Endodermal cell (in vitro differentiated cells): Measurements from ENCODE around the gene EIF4E2. TPM values are rescaled to one million over a fixed set of nuclear protein-coding genes. Genes with fewer than 3 reads are reported as not detected.
A peak's percentile ranks its signal among the peaks of the same experiment; 100 is the strongest.

Source experiments
- DNase-seq: peaks from one replicate; pipeline ENCODE4 v3.0.0-alpha.2; 2017
- H3K27ac ChIP-seq: 2 replicates; pipeline ENCODE4 v1.5.1; 2013; ENCODE audit warnings: mild to moderate bottlenecking, low read depth, low read length, moderate library complexity
- H3K27me3 ChIP-seq: 2 replicates; pipeline ENCODE4 v1.6.1; 2013; ENCODE audit warnings: mild to moderate bottlenecking, low read length, moderate library complexity; ENCODE audit not compliant: insufficient read depth, control insufficient read depth, poor library complexity, severe bottlenecking
- H3K36me3 ChIP-seq: 2 replicates; pipeline ENCODE4 v1.7.0; 2013; ENCODE audit warnings: mild to moderate bottlenecking, low read length, moderate library complexity; ENCODE audit not compliant: control insufficient read depth, insufficient read depth
- H3K4me1 ChIP-seq: one replicate; pipeline ENCODE4 v1.7.0; 2013; ENCODE audit warnings: low read length; ENCODE audit not compliant: control insufficient read depth, insufficient read depth
- H3K4me3 ChIP-seq: 2 replicates; pipeline ENCODE4 v1.5.1; 2013; ENCODE audit warnings: mild to moderate bottlenecking, low read length, moderate library complexity
- H3K9ac ChIP-seq: 2 replicates; pipeline ENCODE4 v1.6.1; 2013; ENCODE audit warnings: mild to moderate bottlenecking, low read length, moderate library complexity; ENCODE audit not compliant: poor library complexity, severe bottlenecking; ENCODE audit errors: extremely low read depth
- H3K9me3 ChIP-seq: 2 replicates; pipeline ENCODE4 v1.6.1; 2013; ENCODE audit warnings: mild to moderate bottlenecking, low read length, moderate library complexity; ENCODE audit not compliant: control insufficient read depth
- H3K27ac Mint-ChIP-seq: 2 replicates; pipeline ENCODE4 v1.8.0; 2020; ENCODE audit warnings: mixed read lengths
- H3K27me3 Mint-ChIP-seq: 2 replicates; pipeline ENCODE4 v1.8.0; 2021; ENCODE audit warnings: mild to moderate bottlenecking, mixed read lengths; ENCODE audit not compliant: insufficient read depth
- H3K36me3 Mint-ChIP-seq: 2 replicates; pipeline ENCODE4 v1.8.0; 2020; ENCODE audit warnings: low read depth, mixed read lengths
- H3K4me1 Mint-ChIP-seq: 2 replicates; pipeline ENCODE4 v1.8.0; 2020; ENCODE audit warnings: mixed read lengths
- H3K4me3 Mint-ChIP-seq: 2 replicates; pipeline ENCODE4 v1.8.0; 2020; ENCODE audit warnings: mild to moderate bottlenecking, moderate library complexity, mixed read lengths
- H3K9me3 Mint-ChIP-seq: 2 replicates; pipeline ENCODE4 v1.8.0; 2020; ENCODE audit warnings: mild to moderate bottlenecking, mixed read lengths
- WGBS, 2 experiments: methylation state at CpG; one replicate each; pipeline versions ENCODE4 v1.1.5 to v1.1.7; 2013; ENCODE audit warnings: missing lambda C conversion rate in 2 of 2, mixed read lengths in 1 of 2; ENCODE audit not compliant: insufficient coverage in 1 of 2, insufficient read length in 1 of 2; 5-methylcytosine and 5-hydroxymethylcytosine counted together
- total RNA-seq, 2 donors: library from RNA; stranded (reverse); fragmentation: NEBNext Ultra II Directional in 1 of 2; extraction: Animal tissue kit (Norgen Biotek cat#: 25700) in 1 of 2; gene quantifications; 2 replicates in 1 of 2; 3 replicates in 1 of 2; pipeline ENCODE4 v1.2.1, GENCODE V29; 2021
- TF ChIP-seq, protein P1 (sequence below): fragments of 200-600 bp; sonication (generic); conservative IDR thresholded peaks from 2 replicates; pipeline ENCODE4 v1.5.0; 2021; ENCODE audit warnings: antibody characterized with exemption, mild to moderate bottlenecking

Gene EIF4E2
- total RNA-seq, 2 donors from 2014 or later, result 105 to 116 TPM

- Histone ChIP-seq H3K9me3 (no peaks in the 10 kb centered on the region), H3K27me3 (peaks cover 23% of the 10 kb centered on the region), H3K4me1 (no peaks in the 10 kb centered on the region), H3K9ac (no peak overlapping the region), H3K4me3 (no peak overlapping the region), H3K36me3 (no peaks in the 10 kb centered on the region), H3K27ac (no peak overlapping the region)
- TF ChIP-seq, protein P1, sequence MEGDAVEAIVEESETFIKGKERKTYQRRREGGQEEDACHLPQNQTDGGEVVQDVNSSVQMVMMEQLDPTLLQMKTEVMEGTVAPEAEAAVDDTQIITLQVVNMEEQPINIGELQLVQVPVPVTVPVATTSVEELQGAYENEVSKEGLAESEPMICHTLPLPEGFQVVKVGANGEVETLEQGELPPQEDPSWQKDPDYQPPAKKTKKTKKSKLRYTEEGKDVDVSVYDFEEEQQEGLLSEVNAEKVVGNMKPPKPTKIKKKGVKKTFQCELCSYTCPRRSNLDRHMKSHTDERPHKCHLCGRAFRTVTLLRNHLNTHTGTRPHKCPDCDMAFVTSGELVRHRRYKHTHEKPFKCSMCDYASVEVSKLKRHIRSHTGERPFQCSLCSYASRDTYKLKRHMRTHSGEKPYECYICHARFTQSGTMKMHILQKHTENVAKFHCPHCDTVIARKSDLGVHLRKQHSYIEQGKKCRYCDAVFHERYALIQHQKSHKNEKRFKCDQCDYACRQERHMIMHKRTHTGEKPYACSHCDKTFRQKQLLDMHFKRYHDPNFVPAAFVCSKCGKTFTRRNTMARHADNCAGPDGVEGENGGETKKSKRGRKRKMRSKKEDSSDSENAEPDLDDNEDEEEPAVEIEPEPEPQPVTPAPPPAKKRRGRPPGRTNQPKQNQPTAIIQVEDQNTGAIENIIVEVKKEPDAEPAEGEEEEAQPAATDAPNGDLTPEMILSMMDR, result no peak
- H3K27me3 Mint-ChIP-seq, result peaks cover 23% of the 10 kb centered on the region
- H3K4me3 Mint-ChIP-seq, result no peak overlapping the region
- no peak overlapping the region for H3K27ac Mint-ChIP-seq
- H3K36me3 Mint-ChIP-seq, result no peaks in the 10 kb centered on the region
- no peak for DNase-seq
- H3K9me3 Mint-ChIP-seq, result no peaks in the 10 kb centered on the region
- WGBS, 2 experiments, result 85 to 100% methylated on average over 2 to 3 of the region's 3 CpGs
- peaks cover 3% of the 10 kb centered on the region for H3K4me1 Mint-ChIP-seq
Observed at GRCh38 chr2:232516551-232516950, 33.9 kb upstream of the EIF4E2 start.

- Histone ChIP-seq H3K4me3 (no peak overlapping the region), H3K27me3 (peaks cover 46% of the 10 kb centered on the region), H3K4me1 (no peaks in the 10 kb centered on the region), H3K9me3 (no peaks in the 10 kb centered on the region), H3K9ac (no peak overlapping the region), H3K27ac (no peak overlapping the region), H3K36me3 (no peaks in the 10 kb centered on the region)
- TF ChIP-seq, protein P1, result no peak
- Mint-ChIP-seq H3K4me1 (peaks cover 3% of the 10 kb centered on the region), H3K4me3 (no peak overlapping the region), H3K9me3 (no peaks in the 10 kb centered on the region), H3K27ac (no peak overlapping the region), H3K27me3 (peaks cover 39% of the 10 kb centered on the region), H3K36me3 (no peaks in the 10 kb centered on the region)
- WGBS, 2 experiments, result 50 to 77% methylated on average over 5 to 6 of the region's 6 CpGs
- peak; percentile 67 for DNase-seq
Observed at GRCh38 chr2:232518844-232519243, 31.6 kb upstream of the EIF4E2 start.

DNA sequence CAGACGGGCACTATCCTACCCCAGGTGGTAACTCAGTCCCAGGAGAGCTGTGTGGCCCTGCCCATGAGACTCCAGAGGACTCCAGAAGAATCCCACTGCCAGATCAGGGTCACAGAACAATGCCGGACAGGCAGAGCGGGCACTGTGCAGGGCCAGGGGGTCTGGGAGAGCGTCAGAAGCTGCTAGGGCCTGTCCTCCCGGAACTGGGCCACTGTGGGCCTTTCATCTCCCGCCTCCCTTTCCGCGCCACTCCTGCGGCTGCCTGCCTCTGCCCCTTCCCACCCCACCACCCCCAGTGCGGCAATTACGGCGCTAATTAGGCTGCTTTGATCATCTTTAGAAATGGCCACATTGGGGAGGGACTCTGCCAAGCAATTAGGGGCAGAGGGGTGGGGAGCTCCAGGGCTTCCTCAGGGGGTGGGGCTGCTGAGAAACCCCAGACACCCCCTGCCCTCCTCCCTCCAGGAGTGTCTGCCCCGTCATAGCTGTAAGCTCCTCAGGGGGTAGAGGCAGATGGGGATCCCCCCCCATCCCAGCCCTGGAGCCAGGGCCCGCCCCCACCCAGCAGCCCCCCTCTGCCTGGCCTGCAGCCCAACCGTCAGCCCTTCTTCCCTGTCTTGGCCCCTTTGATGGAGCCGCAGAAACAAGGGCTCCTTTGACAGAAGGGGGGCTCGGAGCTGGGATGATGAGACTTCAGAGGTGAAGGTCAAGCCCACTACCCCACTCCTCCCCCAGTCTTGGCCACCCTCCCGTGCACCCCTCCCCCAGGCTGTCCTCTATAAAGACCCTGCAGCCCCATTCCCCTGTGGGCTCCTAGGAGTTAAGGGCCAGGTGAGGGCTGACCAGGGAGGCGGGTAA is 30.7 kb upstream of the EIF4E2 start, which contains the start of gene PRSS56:
Gene PRSS56, plus strand, starts transcription at position 808 of the 858 bp plus-strand sequence. CDS start 211 bp downstream, outside the sequence.
- Histone ChIP-seq H3K4me3 (no peak within 1 kb of the TSS), H3K9me3 (no peaks in the 10 kb centered on the region), H3K36me3 (no peaks in the 10 kb centered on the region), H3K4me1 (no peaks in the 10 kb centered on the region), H3K9ac (no peak within 1 kb of the TSS), H3K27me3 (peaks cover 55% of the 10 kb centered on the region), H3K27ac (no peak within 1 kb of the TSS)
- H3K36me3 Mint-ChIP-seq, result no peaks in the 10 kb centered on the region
- no peak within 1 kb of the TSS for H3K4me3 Mint-ChIP-seq
- H3K9me3 Mint-ChIP-seq, result no peaks in the 10 kb centered on the region
- peaks cover 46% of the 10 kb centered on the region for H3K27me3 Mint-ChIP-seq
- peak; percentile 54 for DNase-seq
- TF ChIP-seq, protein P1, result no peak
- H3K27ac Mint-ChIP-seq, result no peak within 1 kb of the TSS
- 77 to 78% methylated on average over 9 to 19 of the region's 19 CpGs for WGBS, 2 experiments
- peaks cover 3% of the 10 kb centered on the region for H3K4me1 Mint-ChIP-seq
